ENCODE measurements around the gene TTBK2.

The TTBK2 gene

DNA sequence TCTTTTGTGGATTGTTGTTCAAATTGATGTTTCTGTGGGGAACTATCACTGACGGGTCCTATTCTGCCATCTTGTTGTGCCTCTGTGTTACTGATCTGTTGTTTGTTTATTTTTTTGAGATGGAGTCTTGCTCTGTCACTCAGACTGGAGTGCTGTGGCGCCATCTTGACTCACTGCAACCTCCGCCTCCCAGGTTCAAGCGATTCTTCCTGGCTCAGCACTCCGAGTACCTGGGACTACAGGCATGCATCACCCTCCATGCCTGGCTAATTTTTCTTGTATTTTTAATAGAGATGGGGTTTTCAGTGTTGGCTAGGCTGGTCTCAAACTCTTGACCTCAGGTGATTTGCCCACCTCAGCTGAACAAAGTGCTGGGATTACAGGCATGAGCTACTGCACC, 215.2 kb downstream of the TTBK2 start:
- Histone ChIP-seq H3K9ac (ENCODE audit: low read length) (no peak overlapping the region), H3K4me1 (ENCODE audit: low read length) (no peaks in the 10 kb centered on the region), H4K20me1 (ENCODE audit: insufficient read depth, low read length) (no peaks in the 10 kb centered on the region), H3F3A (ENCODE audit: insufficient read depth, low read length) (no peaks in the 10 kb centered on the region), H3K4me3 (ENCODE audit: low read length) (no peak overlapping the region), H3K9me3 (replicated peaks; ENCODE audit: insufficient read depth, low read length) (no peaks in the 10 kb centered on the region), H3K27me3 (replicated peaks; ENCODE audit: insufficient read depth, low read length) (no peaks in the 10 kb centered on the region), H2AFZ (ENCODE audit: low read length) (no peak overlapping the region), H3K36me3 (replicated peaks; ENCODE audit: insufficient read depth, low read length) (no peaks in the 10 kb centered on the region), H3K4me2 (ENCODE audit: low read depth, low read length) (no peak overlapping the region), H3K27ac (ENCODE audit: low read length) (no peak overlapping the region), H3K9me2 (replicated peaks; ENCODE audit: insufficient read depth, low read length) (no peaks in the 10 kb centered on the region), H3K79me2 (ENCODE audit: low read length) (no peaks in the 10 kb centered on the region)
- TF ChIP-seq EZH2phosphoT487 (IDR thresholded peaks at IDR 0.05; ENCODE audit: low read length) (no peak), EZH2 (optimal IDR thresholded peaks at IDR 0.05; ENCODE audit: low read depth, low read length) (no peak)
- TF ChIP-seq, protein P1, sequence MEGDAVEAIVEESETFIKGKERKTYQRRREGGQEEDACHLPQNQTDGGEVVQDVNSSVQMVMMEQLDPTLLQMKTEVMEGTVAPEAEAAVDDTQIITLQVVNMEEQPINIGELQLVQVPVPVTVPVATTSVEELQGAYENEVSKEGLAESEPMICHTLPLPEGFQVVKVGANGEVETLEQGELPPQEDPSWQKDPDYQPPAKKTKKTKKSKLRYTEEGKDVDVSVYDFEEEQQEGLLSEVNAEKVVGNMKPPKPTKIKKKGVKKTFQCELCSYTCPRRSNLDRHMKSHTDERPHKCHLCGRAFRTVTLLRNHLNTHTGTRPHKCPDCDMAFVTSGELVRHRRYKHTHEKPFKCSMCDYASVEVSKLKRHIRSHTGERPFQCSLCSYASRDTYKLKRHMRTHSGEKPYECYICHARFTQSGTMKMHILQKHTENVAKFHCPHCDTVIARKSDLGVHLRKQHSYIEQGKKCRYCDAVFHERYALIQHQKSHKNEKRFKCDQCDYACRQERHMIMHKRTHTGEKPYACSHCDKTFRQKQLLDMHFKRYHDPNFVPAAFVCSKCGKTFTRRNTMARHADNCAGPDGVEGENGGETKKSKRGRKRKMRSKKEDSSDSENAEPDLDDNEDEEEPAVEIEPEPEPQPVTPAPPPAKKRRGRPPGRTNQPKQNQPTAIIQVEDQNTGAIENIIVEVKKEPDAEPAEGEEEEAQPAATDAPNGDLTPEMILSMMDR (IDR thresholded peaks at IDR 0.05; ENCODE audit: low read length), result no peak
- no peak for DNase-seq

DNA sequence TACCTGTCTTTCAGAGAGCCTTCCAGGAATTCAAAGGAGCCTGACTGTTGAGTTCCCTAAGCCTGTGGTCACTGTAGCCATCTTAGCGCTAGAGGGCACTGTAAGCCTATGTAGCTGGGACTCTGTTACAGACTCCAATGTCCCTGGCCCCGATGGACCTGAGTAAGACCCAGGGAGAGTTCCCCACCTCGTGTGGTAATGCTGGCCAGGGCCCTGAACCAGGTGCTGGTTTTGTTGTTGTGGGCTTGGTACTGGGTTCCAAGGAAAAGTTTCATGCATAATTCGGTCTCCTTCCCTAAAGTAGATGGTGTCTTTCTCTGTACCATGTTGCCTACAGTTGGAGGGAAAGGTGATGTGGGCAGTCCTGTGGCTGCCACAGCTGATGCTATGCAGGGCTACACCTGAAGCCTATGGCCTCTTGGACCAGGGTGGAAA, 216.1 kb downstream of the TTBK2 start:
- Histone ChIP-seq H3K27me3 (replicated peaks; ENCODE audit: insufficient read depth, low read length) (no peaks in the 10 kb centered on the region), H3K4me1 (ENCODE audit: low read length) (no peaks in the 10 kb centered on the region), H2AFZ (ENCODE audit: low read length) (no peak overlapping the region), H3K4me3 (ENCODE audit: low read length) (no peak overlapping the region), H3K27ac (ENCODE audit: low read length) (no peak overlapping the region), H3K79me2 (ENCODE audit: low read length) (no peaks in the 10 kb centered on the region), H3K9ac (ENCODE audit: low read length) (no peak overlapping the region), H3K4me2 (ENCODE audit: low read depth, low read length) (no peak overlapping the region), H3K9me3 (replicated peaks; ENCODE audit: insufficient read depth, low read length) (no peaks in the 10 kb centered on the region), H4K20me1 (ENCODE audit: insufficient read depth, low read length) (no peaks in the 10 kb centered on the region), H3K9me2 (replicated peaks; ENCODE audit: insufficient read depth, low read length) (no peaks in the 10 kb centered on the region), H3F3A (ENCODE audit: insufficient read depth, low read length) (no peaks in the 10 kb centered on the region), H3K36me3 (replicated peaks; ENCODE audit: insufficient read depth, low read length) (no peaks in the 10 kb centered on the region)
- no peak for TF ChIP-seq EZH2 (optimal IDR thresholded peaks at IDR 0.05; ENCODE audit: low read depth, low read length)
- TF ChIP-seq, protein P1 (IDR thresholded peaks at IDR 0.05; ENCODE audit: low read length), result peak; percentile 71
- peak; percentile 32 for DNase-seq

DNA sequence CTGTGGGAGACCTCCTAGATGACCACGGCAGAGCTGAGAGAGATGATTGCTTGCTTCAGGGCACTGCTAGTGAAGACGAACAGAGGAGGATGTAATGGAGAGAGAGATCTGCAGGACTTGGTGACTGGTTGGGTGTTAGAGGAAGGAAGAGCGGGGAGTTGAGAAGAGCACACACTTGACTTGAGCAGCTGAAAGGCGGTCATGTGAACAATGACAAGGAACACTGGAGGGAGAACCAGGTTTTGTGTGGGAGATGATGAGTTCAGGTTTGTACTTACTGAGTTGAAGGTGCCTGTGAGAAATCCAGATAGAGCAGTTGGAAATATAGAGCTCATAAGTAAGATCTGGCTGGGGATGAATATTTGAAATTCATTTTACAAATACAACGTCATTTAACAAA, 224.0 kb downstream of the TTBK2 start:
- H3K4me2 ChIP-seq (ENCODE audit: low read depth, low read length), result no peak overlapping the region
- no peaks in the 10 kb centered on the region for H3K79me2 ChIP-seq (ENCODE audit: low read length)
- H3K4me3 ChIP-seq (ENCODE audit: low read length), result no peak overlapping the region
- H2AFZ ChIP-seq (ENCODE audit: low read length), result no peak overlapping the region
- no peak overlapping the region for H3K9ac ChIP-seq (ENCODE audit: low read length)
- no peak overlapping the region for H3K27ac ChIP-seq (ENCODE audit: low read length)
- H3K4me1 ChIP-seq (ENCODE audit: low read length), result no peaks in the 10 kb centered on the region
- H3K36me3 ChIP-seq (replicated peaks; ENCODE audit: insufficient read depth, low read length), result no peaks in the 10 kb centered on the region
- H3K9me3 ChIP-seq (replicated peaks; ENCODE audit: insufficient read depth, low read length), result no peaks in the 10 kb centered on the region
- H3K9me2 ChIP-seq (replicated peaks; ENCODE audit: insufficient read depth, low read length), result no peaks in the 10 kb centered on the region
- no peaks in the 10 kb centered on the region for H3K27me3 ChIP-seq (replicated peaks; ENCODE audit: insufficient read depth, low read length)
- TF ChIP-seq, protein P1 (IDR thresholded peaks at IDR 0.05; ENCODE audit: low read length), result no peak
- TF ChIP-seq EZH2 (optimal IDR thresholded peaks at IDR 0.05; ENCODE audit: low read depth, low read length) (no peak), EZH2phosphoT487 (IDR thresholded peaks at IDR 0.05; ENCODE audit: low read length) (no peak)
- no peak for DNase-seq
- no peaks in the 10 kb centered on the region for H4K20me1 ChIP-seq (ENCODE audit: insufficient read depth, low read length)
- H3F3A ChIP-seq (ENCODE audit: insufficient read depth, low read length), result no peaks in the 10 kb centered on the region; the same call in 1 of the 2 replicates

All from MM.1S (cell line).